ENCODE data around the gene TPM3.
A peak's percentile ranks its signal among the peaks of the same experiment; 100 is the strongest.
"Not testable (repeated sequence)": the region's sequence is repeated elsewhere in the genome, so short reads cannot be mapped to it uniquely, and the experiment has no call there.

TPM3 gene

GRCh38 chr1:154191990-154192461, at the start of gene TPM3:
Gene TPM3, minus strand, starts transcription at chr1:154192100. Its CDS starts 82 bp downstream, at chr1:154192018.
- peak; percentile 51 for DNase-seq

- DNase-seq = no peak
Measured at GRCh38 chr1:154240294-154240833, 48.5 kb upstream of the TPM3 start.

GRCh38 chr1:154239491-154239890, 47.6 kb upstream of the TPM3 start:
- no peak for DNase-seq

- no peak for DNase-seq
Measured at GRCh38 chr1:154237880-154238506, 46.1 kb upstream of the TPM3 start.

DNA sequence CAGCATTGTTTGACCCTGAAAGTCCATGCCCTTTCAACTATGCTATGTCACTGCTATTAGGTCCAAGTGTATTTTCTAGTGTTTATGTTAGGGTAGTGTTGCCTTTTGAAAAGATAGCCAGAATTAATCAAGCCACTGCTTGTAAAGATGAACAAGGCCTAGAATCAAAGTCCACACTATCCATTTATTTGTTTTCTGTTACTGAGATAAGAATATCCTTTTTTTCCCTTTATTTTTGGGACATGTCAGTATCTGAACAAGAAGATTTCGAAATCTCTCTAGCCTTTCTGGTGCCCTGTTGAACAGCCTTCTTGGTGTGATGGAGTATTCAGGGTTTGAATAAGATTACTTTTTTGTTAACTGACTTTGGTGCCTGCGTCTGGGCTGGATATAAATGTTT, 45.5 kb upstream of the TPM3 start:
- no peak for DNase-seq

GRCh38 chr1:154236855-154237254, 45.0 kb upstream of the TPM3 start:
- no peak for DNase-seq

DNA sequence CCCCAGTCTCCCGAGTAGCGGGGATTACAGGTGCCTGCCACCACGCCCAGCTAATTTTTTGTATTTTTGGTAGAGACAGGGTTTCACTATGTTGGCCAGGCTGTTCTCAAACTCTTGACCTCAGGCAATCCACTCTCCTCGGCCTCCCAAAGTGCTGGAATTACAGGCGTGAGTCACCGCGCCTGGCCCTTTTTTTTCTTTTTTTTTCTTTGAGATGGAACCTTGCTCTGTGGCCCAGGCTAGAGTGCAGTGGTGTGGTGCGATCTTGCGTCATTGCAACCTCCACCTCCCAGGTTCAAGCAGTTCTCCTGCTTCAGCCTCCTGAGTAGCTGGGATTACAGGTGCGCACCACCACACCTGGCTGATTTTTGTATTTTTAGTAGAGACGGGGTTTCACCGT, 41.2 kb upstream of the TPM3 start:
- DNase-seq = not testable (repeated sequence)

GRCh38 chr1:154231112-154231511, 39.2 kb upstream of the TPM3 start:
- not testable (repeated sequence) for DNase-seq

- no peak for DNase-seq
Measured at GRCh38 chr1:154225370-154225769, 33.5 kb upstream of the TPM3 start.

GRCh38 chr1:154223621-154224020, 31.7 kb upstream of the TPM3 start:
- DNase-seq = peak; percentile 29

- DNase-seq = no peak
Measured at GRCh38 chr1:154222918-154223317, 31.0 kb upstream of the TPM3 start.

- no peak for DNase-seq
Measured at GRCh38 chr1:154222518-154222917, 30.6 kb upstream of the TPM3 start.

DNA sequence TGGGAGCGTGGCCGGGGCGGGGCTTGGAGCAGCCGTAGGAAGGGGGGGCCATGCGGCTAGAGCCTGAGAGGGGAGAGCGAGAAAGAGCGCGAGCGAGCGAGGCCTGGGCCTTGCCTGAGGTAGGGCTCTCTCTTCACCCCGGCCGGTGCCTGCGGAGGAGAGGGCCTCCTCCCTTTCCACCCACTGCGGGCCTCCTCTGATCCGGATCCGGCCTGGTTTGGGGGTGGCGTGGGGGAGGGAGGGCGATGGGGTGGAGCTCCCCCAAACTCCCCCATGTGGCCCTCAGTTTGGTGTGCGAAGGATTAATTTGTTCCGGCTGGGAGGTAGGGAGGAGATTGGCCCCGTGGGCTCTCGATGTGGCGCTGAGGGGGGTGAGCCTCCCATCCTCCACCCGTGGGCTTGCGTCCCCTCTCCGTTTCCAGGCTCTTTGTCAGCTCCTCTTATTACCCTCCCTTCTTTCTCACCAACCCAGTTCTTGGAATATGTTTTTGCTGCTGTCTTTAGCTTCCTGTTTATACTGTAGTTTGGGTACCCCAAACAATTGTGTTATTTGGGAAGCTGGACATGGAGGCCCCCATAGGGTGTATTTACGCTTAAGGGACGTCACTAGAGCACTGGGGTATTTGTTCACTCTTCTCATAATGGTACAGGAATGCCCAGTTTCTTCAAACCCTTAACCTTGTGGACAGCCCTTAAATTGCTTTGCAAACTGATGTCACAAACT, 29.5 kb upstream of the TPM3 start:
- peak; percentile 45 for DNase-seq

DNA sequence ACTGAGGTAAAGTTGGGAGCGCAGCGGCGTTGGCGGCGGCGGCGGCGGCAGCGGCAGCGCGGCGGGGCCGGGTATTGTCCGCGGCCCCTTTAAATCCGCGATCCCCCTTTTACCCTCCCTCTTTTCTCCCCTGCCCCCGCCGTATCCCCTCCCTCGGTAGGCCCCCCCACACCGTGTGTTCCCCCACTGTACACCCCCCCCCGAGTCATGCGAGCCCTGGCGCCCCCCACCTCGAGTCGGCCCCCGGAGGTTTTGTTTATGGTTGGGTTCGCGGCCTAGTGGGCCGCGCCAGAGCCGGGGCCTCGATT, 29.0 kb upstream of the TPM3 start:
- no peak for DNase-seq

DNA sequence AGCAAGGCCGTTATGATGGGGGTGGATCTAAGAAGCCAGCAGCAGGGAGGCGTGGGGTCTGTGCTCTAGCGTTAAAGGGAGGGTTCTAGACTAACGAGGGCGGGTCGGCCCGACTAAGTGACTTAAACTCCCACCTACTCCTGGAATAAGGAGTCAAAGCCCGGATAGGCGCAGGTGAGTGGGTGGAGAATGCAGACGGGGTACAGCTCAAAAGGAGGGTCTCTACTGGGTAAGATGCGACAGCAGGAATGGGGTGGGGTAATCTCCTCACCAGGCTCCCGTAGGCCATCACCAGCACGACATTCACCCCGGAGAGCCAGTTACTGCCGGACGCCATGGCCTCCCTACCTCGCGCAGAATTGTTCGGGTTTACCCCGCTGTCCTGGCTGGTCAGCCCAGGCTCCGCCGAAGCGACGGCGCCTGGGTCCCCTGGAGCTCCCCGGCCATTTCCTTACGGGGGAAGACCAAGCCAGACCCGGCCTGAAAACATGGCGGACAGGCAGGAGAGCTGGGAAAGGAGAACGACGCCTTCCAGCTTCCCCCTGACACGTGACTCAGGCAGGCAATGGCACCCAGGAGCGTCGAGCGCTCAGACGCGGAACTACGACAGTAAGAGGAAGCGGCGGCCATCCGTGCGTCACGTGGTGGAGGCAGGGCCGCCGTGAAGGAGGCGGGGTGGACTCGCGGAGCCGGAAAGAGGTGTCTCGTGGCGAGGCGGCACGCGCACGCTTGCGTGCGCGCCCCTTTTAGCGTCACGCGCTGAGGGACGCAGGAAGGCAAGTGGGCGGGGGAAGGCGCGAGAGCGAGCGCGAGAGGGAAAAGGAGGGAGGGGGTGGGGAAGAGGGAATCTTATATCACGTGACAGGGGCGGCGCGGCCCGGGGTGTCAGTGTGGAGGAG, 28.4 kb upstream of the TPM3 start, which contains the start of gene UBAP2L:
Gene UBAP2L, plus strand, starts transcription at position 885 of the 899 bp plus-strand sequence. CDS start 4,169 bp downstream, outside the sequence.
- DNase-seq = peak; percentile 100

- peak; percentile 58 for DNase-seq
Measured at GRCh38 chr1:154219541-154219940, 27.6 kb upstream of the TPM3 start.

DNA sequence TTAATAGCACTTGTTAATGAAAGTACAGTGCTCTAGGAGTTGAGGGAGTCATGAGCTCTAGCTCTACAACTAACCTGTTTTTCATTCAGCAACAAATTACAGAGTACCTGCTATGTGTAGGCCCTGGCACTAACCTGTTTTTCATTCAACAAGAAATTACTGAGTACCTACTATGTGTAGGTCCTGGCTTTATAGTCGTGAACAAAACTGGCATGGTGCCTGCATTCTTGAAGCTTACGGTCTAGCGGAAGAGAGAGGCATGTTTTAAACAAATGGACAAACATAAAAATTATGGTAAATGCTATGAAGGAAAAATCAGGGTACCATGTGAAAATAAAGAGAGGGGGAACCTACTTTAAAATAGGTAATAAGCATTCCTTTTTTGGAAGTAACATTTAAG, 26.6 kb upstream of the TPM3 start:
- DNase-seq = no peak

- DNase-seq = peak; percentile 19
Measured at GRCh38 chr1:154213274-154213673, 21.4 kb upstream of the TPM3 start.

DNA sequence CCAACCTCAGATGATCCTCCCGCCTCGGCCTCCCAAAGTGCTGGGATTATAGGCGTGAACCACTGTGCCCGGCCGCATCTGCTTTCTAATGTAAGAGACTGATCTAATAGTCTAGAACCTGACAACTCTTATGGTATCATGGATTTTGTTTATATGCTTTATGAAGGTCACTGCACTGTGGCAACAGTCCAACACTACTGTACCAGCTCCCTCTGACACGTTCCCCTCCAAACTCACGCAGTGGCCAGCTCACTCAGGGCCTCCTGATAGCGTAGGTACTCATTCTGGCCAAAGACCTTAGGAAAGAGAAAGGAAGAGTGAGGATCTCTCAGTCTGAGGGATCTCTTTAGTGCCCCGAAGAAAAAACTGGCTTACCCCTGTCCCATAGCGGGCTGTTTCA, 20.2 kb upstream of the TPM3 start:
- no peak for DNase-seq

DNA sequence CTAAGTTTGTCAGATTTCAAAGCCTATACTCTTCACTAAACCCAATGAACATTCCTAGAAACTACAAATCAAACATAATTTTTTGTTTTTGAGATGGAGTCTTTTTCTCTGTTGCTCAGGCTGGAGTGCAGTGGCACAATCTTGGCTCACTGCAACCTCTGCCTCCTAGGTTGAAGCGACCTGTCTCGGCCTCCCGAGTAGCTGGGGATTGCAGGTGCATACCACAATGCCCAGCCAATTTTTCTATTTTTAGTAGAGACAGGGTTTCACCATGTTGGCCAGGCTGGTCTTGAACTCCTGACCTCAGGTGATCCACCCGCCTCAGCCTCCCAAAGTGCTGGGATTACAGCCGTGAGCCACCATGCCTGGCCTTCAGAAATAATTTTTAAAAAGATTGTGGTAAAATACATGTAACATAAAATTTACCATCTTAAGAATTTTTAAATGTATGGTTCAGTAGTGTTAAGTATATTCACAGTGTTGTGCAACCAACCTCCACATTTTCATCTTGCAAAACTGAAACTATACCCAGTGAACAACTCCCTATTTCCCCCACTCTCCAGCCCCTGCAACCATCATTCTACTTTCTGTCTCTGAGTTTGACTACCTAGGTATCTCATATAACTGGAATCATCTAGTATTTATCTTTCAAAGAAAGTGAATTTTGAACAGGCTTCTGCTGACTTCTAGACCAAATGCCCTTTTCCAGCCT, 16.9 kb upstream of the TPM3 start:
- peak; percentile 46 for DNase-seq

GRCh38 chr1:154207262-154207661, 15.4 kb upstream of the TPM3 start:
- DNase-seq = no peak

DNA sequence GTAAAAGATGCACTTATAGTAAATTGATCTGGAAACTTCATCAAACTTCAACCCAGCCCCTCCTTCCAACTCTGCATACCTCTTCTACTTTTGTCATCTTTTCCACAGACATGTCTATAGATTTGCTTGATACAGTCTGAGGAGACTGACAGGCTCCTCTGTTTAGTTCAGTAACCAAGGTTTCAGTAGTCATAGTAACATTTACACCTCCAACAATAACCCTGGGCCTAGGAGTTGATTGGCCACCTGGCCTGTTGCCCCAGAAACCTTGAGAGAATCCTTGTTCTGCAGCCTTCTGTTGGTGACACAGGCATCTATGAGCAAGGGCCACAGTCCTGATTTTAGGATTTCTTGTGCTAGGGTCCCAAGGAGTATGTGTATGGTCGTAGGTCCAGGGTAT, 14.3 kb upstream of the TPM3 start, which contains the start of gene CFAP141:
Gene CFAP141, minus strand, starts transcription at position 138 of the 400 bp plus-strand sequence. Its CDS starts 26 bp downstream, at position 112.
- no peak for DNase-seq
